Frontal cortex (tissue), 4 donors: ENCODE data around the gene POU2F1. TPM values are rescaled to one million over a fixed set of nuclear protein-coding genes. Genes with fewer than 3 reads are reported as not detected.
A peak's percentile ranks its signal among the peaks of the same experiment; 100 is the strongest.

ENCODE experiments used
- DNase-seq, 2 donors: peaks; one replicate each; pipeline ENCODE4 v3.0.0; 2012; ENCODE audit warnings: low spot score in 2 of 2
- FAIRE-seq: peaks from 2 replicates; lab custom pipeline; 2012; peaks lifted over from hg19 to GRCh38; lab: Jason Lieb, UNC
- total RNA-seq: library from RNA; depleted of rRNA; stranded (reverse); fragments of >200 nt; gene quantifications from one replicate; pipeline ENCODE4 v1.2.3, GENCODE V29; 2014
- donor health status: control.
- donor health status: control.
- donor health status: control.

Gene POU2F1
- 19.2 TPM for total RNA-seq

GRCh38 chr1:167220537-167221125, at the start of gene POU2F1:
POU2F1 (plus strand) TSS chr1:167220886; CDS start chr1:167220898, 12 bp downstream.
- DNase-seq: peak; percentile 88
- FAIRE-seq: no peak

GRCh38 chr1:167171286-167171929, 49.3 kb upstream of the POU2F1 start:
- DNase-seq (no peak), FAIRE-seq (no peak)

- FAIRE-seq (no peak), DNase-seq (no peak)
These were observed 47.0 kb upstream of the POU2F1 start for GRCh38 chr1:167173516-167174184.

- no peak for DNase-seq
- FAIRE-seq: no peak
These were observed 44.8 kb upstream of the POU2F1 start for GRCh38 chr1:167175901-167176300.

GRCh38 chr1:167178831-167179230, 41.9 kb upstream of the POU2F1 start:
- FAIRE-seq: no peak
- no peak for DNase-seq

- DNase-seq (no peak), FAIRE-seq (no peak)
These were observed 37.9 kb upstream of the POU2F1 start for GRCh38 chr1:167182571-167183320.

- FAIRE-seq (no peak), DNase-seq (no peak)
These were observed 36.6 kb upstream of the POU2F1 start for GRCh38 chr1:167184081-167184480.

- FAIRE-seq: no peak
These were observed 35.6 kb upstream of the POU2F1 start for GRCh38 chr1:167185062-167185461.

GRCh38 chr1:167185974-167186657, 34.6 kb upstream of the POU2F1 start:
- FAIRE-seq (no peak), DNase-seq (no peak)

More at GRCh38 chr1:167185062-167185461, 35.6 kb upstream of the POU2F1 start:
- no peak for DNase-seq

GRCh38 chr1:167186771-167187170, 33.9 kb upstream of the POU2F1 start:
- DNase-seq: no peak

GRCh38 chr1:167190747-167191237, 29.9 kb upstream of the POU2F1 start:
- FAIRE-seq (no peak), DNase-seq (no peak)

More at GRCh38 chr1:167186771-167187170, 33.9 kb upstream of the POU2F1 start:
- FAIRE-seq: no peak

- FAIRE-seq: no peak
- no peak for DNase-seq
These were observed 28.7 kb upstream of the POU2F1 start for GRCh38 chr1:167191958-167192357.

- no peak for FAIRE-seq
These were observed 26.5 kb upstream of the POU2F1 start for GRCh38 chr1:167194182-167194581.

GRCh38 chr1:167196166-167196565, 24.5 kb upstream of the POU2F1 start:
- no peak for FAIRE-seq
- no peak for DNase-seq

More at GRCh38 chr1:167194182-167194581, 26.5 kb upstream of the POU2F1 start:
- no peak for DNase-seq

- DNase-seq (no peak), FAIRE-seq (no peak)
These were observed 23.4 kb upstream of the POU2F1 start for GRCh38 chr1:167197236-167197635.

- DNase-seq (no peak), FAIRE-seq (no peak)
These were observed 23.0 kb upstream of the POU2F1 start for GRCh38 chr1:167197692-167198091.

GRCh38 chr1:167198518-167199133, 22.1 kb upstream of the POU2F1 start:
- no peak for FAIRE-seq
- no peak for DNase-seq

- no peak for FAIRE-seq
- no peak for DNase-seq
These were observed 21.0 kb upstream of the POU2F1 start for GRCh38 chr1:167199656-167200055.

- FAIRE-seq (no peak), DNase-seq (no peak)
These were observed 20.4 kb upstream of the POU2F1 start for GRCh38 chr1:167200272-167200671.
